ENCODE results near the gene TPP1.

- TF ChIP-seq CTCF (conservative IDR thresholded peaks at IDR 0.05 in 1 of 2, IDR thresholded peaks at IDR 0.05 in 1 of 2; ENCODE audit: low read depth in 1 of 2, low read length in 2 of 2): peak; percentile 55 to 60
- TF ChIP-seq EZH2 (IDR thresholded peaks at IDR 0.05; ENCODE audit: low read length, missing control alignments): no peak
Measured at GRCh38 chr11:6667733-6668374, 48.6 kb upstream of the TPP1 start.
